Raji (cell line): Measurements from ENCODE around the gene RBM27.

Experiments
- POLR2A ChIP-seq: IDR thresholded peaks from 2 replicates; pipeline ENCODE4 v1.6.1; 2011; ENCODE audit warnings: low read depth, low read length, control low read depth; ENCODE audit not compliant: insufficient read depth

RBM27 gene

GRCh38 chr5:146248561-146248960 is 45.2 kb downstream of the RBM27 start:
- no peak for TF ChIP-seq POLR2A

- no peak for TF ChIP-seq POLR2A
Observed at GRCh38 chr5:146249801-146250200, 46.4 kb downstream of the RBM27 start.
